HFFc6 (cell line): ENCODE data around the gene SCN9A. TPM values are rescaled to one million over a fixed set of nuclear protein-coding genes. Genes with fewer than 3 reads are reported as not detected.

Experiments
- DNase-seq: peaks from one replicate; pipeline ENCODE4 v3.0.0-alpha.2; 2018
- H3K27ac Mint-ChIP-seq: 2 replicates; pipeline ENCODE4 v1.8.0; 2020; ENCODE audit warnings: mild to moderate bottlenecking, mixed read lengths
- H3K27me3 Mint-ChIP-seq: 2 replicates; pipeline ENCODE4 v1.8.0; 2021; ENCODE audit warnings: mild to moderate bottlenecking, moderate library complexity, mixed read lengths; ENCODE audit not compliant: insufficient read depth
- H3K36me3 Mint-ChIP-seq: 2 replicates; pipeline ENCODE4 v1.8.0; 2021; ENCODE audit warnings: low read depth, mixed read lengths
- H3K4me1 Mint-ChIP-seq: 2 replicates; pipeline ENCODE4 v1.8.0; 2020; ENCODE audit warnings: low read depth, mixed read lengths
- H3K4me3 Mint-ChIP-seq: 2 replicates; pipeline ENCODE4 v1.8.0; 2020; ENCODE audit warnings: mild to moderate bottlenecking, moderate library complexity, mixed read lengths
- H3K9me3 Mint-ChIP-seq: 2 replicates; pipeline ENCODE4 v1.8.0; 2020; ENCODE audit warnings: mild to moderate bottlenecking, mixed read lengths
- CTCF ChIP-seq: fragments of 200-600 bp; sonication (generic); IDR thresholded peaks from 2 replicates; pipeline ENCODE4 v1.5.0; 2021; ENCODE audit warnings: antibody characterized with exemption, mild to moderate bottlenecking
- total RNA-seq, 6 experiments: library from RNA; stranded (reverse); fragmentation: NEBNext Ultra II Directional; extraction: Animal tissue kit (Norgen Biotek cat#: 25700); gene quantifications; 2 replicates in 1 of 6; 3 replicates in 5 of 6; pipeline ENCODE4 v1.2.3, GENCODE V29; 2021

SCN9A gene
- total RNA-seq, 6 experiments from 2014 or later = 41.1 to 66.1 (median 55.8) TPM

GRCh38 chr2:166233244-166233643, 142.5 kb downstream of the SCN9A start:
- H3K36me3 Mint-ChIP-seq = peaks cover 19% of the 10 kb centered on the region
- DNase-seq = no peak
- H3K9me3 Mint-ChIP-seq = no peaks in the 10 kb centered on the region
- peak overlapping the region; percentile 39; the same call in 1 of the 2 replicates for H3K4me3 Mint-ChIP-seq
- no peak for TF ChIP-seq CTCF
- H3K27ac Mint-ChIP-seq = peak overlapping the region; percentile 86
- H3K27me3 Mint-ChIP-seq = peaks cover 4% of the 10 kb centered on the region; the same call in 1 of the 2 replicates
- peaks cover 65% of the 10 kb centered on the region for H3K4me1 Mint-ChIP-seq

- peaks cover 56% of the 10 kb centered on the region for H3K4me1 Mint-ChIP-seq
- no peak for DNase-seq
- no peak for TF ChIP-seq CTCF
- peaks cover 12% of the 10 kb centered on the region for H3K36me3 Mint-ChIP-seq
- H3K9me3 Mint-ChIP-seq = no peaks in the 10 kb centered on the region
- H3K4me3 Mint-ChIP-seq = peak overlapping the region; percentile 51; the same call in 1 of the 2 replicates
- H3K27me3 Mint-ChIP-seq = peaks cover 4% of the 10 kb centered on the region; the same call in 1 of the 2 replicates
- H3K27ac Mint-ChIP-seq = peak overlapping the region; percentile 85
Measured at GRCh38 chr2:166230724-166231070, 145.0 kb downstream of the SCN9A start.

- peak; percentile 77 for DNase-seq
- H3K4me3 Mint-ChIP-seq = peak overlapping the region; percentile 23
- peaks cover 12% of the 10 kb centered on the region for H3K36me3 Mint-ChIP-seq
- peak overlapping the region; percentile 85 for H3K27ac Mint-ChIP-seq
- peaks cover 50% of the 10 kb centered on the region for H3K4me1 Mint-ChIP-seq
- H3K9me3 Mint-ChIP-seq = no peaks in the 10 kb centered on the region
- peaks cover 4% of the 10 kb centered on the region; the same call in 1 of the 2 replicates for H3K27me3 Mint-ChIP-seq
- no peak for TF ChIP-seq CTCF
Measured at GRCh38 chr2:166230024-166230723, 145.6 kb downstream of the SCN9A start.

- peak overlapping the region; percentile 23 for H3K4me3 Mint-ChIP-seq
- no peak for DNase-seq
- H3K36me3 Mint-ChIP-seq = peaks cover 17% of the 10 kb centered on the region
- peak overlapping the region; percentile 85 for H3K27ac Mint-ChIP-seq
- peaks cover 4% of the 10 kb centered on the region; the same call in 1 of the 2 replicates for H3K27me3 Mint-ChIP-seq
- no peaks in the 10 kb centered on the region for H3K9me3 Mint-ChIP-seq
- no peak for TF ChIP-seq CTCF
- peaks cover 45% of the 10 kb centered on the region for H3K4me1 Mint-ChIP-seq
Measured at GRCh38 chr2:166229678-166230023, 146.1 kb downstream of the SCN9A start.

- Mint-ChIP-seq H3K9me3 (no peaks in the 10 kb centered on the region), H3K27me3 (peaks cover 4% of the 10 kb centered on the region; the same call in 1 of the 2 replicates), H3K4me3 (no peak overlapping the region), H3K4me1 (no peaks in the 10 kb centered on the region), H3K27ac (no peak overlapping the region), H3K36me3 (peaks cover 50% of the 10 kb centered on the region)
- TF ChIP-seq CTCF = no peak
- no peak for DNase-seq
Measured at GRCh38 chr2:166224197-166224596, 151.5 kb downstream of the SCN9A start.
